HG03520 (cell line): ENCODE measurements around the gene GPR32.
A peak's percentile ranks its signal among the peaks of the same experiment; 100 is the strongest.
"Not testable (repeated sequence)": the region's sequence is repeated elsewhere in the genome, so short reads cannot be mapped to it uniquely, and the experiment has no call there.

Source experiments
- ATAC-seq: cut with Tn5 transposase; IDR thresholded peaks from one replicate; pipeline ENCODE4 v1.9.1; 2021; ENCODE audit warnings: mild to moderate bottlenecking, moderate library complexity; ENCODE audit not compliant: unreplicated experiment

The GPR32 gene

GRCh38 chr19:50797781-50798658 lies 27.8 kb downstream of the GPR32 start:
- no peak for ATAC-seq

- ATAC-seq, result no peak
These were observed 28.6 kb downstream of the GPR32 start for GRCh38 chr19:50798659-50799546.

GRCh38 chr19:50799547-50799851 lies 29.2 kb downstream of the GPR32 start:
- ATAC-seq, result no peak

- ATAC-seq, result no peak
These were observed 30.8 kb downstream of the GPR32 start for GRCh38 chr19:50801107-50801506.

- peak; percentile 11 for ATAC-seq
These were observed 33.6 kb downstream of the GPR32 start for GRCh38 chr19:50803633-50804419.

GRCh38 chr19:50804420-50805272 lies 34.4 kb downstream of the GPR32 start:
- peak; percentile 88 for ATAC-seq

GRCh38 chr19:50808856-50809255 lies 38.6 kb downstream of the GPR32 start:
- ATAC-seq, result no peak

- not testable (repeated sequence) for ATAC-seq
These were observed 41.5 kb downstream of the GPR32 start for GRCh38 chr19:50811622-50812238.

GRCh38 chr19:50812474-50812873 lies 42.2 kb downstream of the GPR32 start:
- no peak for ATAC-seq

GRCh38 chr19:50814883-50815282 lies 44.6 kb downstream of the GPR32 start:
- ATAC-seq, result no peak

- no peak for ATAC-seq
These were observed 45.2 kb downstream of the GPR32 start for GRCh38 chr19:50815439-50815838.

- peak; percentile 42 for ATAC-seq
These were observed 47.9 kb downstream of the GPR32 start for GRCh38 chr19:50817941-50818858.

- no peak for ATAC-seq
These were observed 48.7 kb downstream of the GPR32 start for GRCh38 chr19:50818859-50819472.

GRCh38 chr19:50819636-50820035 lies 49.4 kb downstream of the GPR32 start:
- ATAC-seq, result no peak

- no peak for ATAC-seq
These were observed 49.8 kb downstream of the GPR32 start for GRCh38 chr19:50820086-50820485.

GRCh38 chr19:50820549-50821247 lies 50.4 kb downstream of the GPR32 start:
- ATAC-seq, result no peak

- no peak for ATAC-seq
These were observed 51.0 kb downstream of the GPR32 start for GRCh38 chr19:50821248-50821612.
